Measurements from ENCODE around the gene RGS14. TPM values are rescaled to one million over a fixed set of nuclear protein-coding genes. Genes with fewer than 3 reads are reported as not detected.
A peak's percentile ranks its signal among the peaks of the same experiment; 100 is the strongest.

Gene RGS14
- total RNA-seq, 1 donor = 3.1 TPM

DNA sequence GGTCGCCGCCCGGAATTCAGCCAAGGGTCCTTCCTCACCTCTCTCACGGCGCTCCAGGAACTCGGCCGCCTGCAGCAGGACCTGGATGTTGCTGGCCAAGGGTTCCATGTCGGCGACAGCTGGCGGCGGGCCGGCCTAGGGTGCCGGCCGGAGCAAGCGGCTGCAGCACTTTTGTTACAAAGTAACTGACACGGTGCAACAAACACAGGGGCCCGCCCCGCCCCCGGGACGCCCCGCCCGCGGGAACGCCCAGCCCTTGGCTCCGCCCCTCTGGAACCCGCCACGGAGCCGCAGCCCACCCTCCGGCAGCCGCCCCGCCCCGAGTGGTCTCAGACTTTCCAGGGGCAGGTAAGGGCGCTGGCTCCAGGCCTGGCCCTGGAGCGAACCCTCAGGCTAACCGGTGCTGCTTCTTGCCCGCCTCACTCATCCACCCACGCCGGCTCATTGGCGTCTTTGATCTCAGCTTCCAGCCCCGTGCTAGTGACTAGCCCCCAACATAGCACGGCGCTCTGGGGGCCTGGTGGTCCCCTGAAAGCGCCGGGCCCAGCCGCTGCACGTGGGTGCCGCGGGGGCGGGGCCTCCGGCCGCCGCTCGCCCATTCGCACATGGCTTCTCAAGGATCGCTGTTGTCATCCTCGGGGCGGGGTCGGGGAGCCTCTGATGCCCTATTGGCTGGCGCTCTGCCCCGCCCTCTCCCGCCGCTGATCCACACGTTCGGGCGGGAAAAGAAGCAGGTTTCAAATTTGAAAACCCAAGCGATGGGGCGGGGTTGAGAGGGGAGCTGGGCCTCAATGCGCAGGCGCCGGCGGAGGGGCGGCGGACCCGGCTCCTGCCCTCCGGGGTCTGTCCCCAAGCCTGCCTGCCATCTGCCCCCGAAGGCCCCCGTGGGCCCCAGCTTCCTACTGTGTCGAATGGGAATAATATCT, 45.7 kb upstream of the RGS14 start, which contains the start of gene MXD3:
TSS of gene MXD3 (minus strand) at position 176 of the 926 bp plus-strand sequence. CDS start at position 108, 68 bp downstream.
- H3K4me3 ChIP-seq (ENCODE audit: low read depth, low read length) = peak within 1 kb of the TSS; percentile 77
- TF ChIP-seq, protein P1, sequence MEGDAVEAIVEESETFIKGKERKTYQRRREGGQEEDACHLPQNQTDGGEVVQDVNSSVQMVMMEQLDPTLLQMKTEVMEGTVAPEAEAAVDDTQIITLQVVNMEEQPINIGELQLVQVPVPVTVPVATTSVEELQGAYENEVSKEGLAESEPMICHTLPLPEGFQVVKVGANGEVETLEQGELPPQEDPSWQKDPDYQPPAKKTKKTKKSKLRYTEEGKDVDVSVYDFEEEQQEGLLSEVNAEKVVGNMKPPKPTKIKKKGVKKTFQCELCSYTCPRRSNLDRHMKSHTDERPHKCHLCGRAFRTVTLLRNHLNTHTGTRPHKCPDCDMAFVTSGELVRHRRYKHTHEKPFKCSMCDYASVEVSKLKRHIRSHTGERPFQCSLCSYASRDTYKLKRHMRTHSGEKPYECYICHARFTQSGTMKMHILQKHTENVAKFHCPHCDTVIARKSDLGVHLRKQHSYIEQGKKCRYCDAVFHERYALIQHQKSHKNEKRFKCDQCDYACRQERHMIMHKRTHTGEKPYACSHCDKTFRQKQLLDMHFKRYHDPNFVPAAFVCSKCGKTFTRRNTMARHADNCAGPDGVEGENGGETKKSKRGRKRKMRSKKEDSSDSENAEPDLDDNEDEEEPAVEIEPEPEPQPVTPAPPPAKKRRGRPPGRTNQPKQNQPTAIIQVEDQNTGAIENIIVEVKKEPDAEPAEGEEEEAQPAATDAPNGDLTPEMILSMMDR (IDR thresholded peaks at IDR 0.05; ENCODE audit: insufficient read depth, low read length) = no peak
- DNase-seq (ENCODE audit: low read depth) = peak; percentile 88

DNA sequence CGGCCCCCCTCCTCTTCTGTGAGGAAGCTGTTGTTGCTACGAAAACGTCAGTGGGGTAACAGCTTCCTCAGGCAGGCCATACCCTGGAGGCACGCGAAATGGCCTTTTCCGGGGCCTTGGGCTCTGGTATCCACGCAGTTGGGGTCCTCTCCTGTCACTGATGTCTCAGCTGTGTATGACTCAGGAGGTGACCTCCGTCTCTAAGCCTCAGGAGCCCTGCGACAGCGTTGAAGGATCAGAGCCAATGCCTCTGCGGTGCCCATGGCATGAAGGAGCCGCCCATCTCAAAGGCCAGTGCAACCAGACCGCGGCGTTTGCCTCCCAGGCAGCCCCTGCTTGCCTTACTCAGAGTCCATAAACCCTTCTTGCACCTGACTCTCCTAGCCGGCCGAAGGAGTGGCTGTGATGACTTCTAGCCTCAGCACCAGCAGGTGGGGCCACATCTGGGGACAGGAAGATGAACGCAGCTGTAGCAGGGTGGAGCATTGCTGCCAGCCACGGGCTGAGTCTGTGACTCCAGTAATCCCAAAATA, 45.0 kb upstream of the RGS14 start:
- DNase-seq (ENCODE audit: low read depth) = no peak
- TF ChIP-seq, protein P1 (IDR thresholded peaks at IDR 0.05; ENCODE audit: insufficient read depth, low read length) = no peak
- H3K4me3 ChIP-seq (ENCODE audit: low read depth, low read length) = peak overlapping the region; percentile 38

DNA sequence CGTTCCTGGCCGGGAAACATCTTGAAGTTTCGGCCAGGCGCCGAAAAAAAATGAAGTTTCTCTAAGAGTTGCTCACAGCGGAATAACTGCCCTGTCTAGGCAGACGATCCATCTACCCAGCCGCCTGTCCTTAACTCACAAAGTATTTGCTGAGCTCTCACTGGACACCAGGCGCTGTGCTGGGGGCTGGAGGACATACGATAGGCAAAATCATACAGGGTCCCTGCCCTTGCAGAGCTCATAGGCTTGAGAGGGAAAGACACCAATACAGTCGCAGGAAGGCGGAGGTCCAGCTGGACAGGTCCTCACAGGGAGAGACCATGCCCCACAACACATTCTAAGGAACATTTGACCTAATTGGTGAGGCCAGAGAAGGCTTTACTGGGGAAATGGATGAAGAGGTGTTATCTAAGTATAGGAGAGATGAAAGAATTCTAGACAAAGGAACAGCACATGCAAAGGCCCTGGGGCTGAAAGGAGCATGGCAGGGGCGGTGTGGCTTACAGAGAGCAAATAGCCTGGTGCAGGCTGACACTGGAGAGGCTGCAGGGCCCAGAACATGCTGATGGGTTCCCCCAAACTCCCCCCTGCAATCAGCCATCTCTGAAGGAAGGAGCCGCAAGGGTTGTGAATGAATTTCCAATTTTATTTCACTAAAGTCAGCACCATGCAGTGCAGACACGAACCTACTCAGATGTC, 44.0 kb upstream of the RGS14 start:
- no peak overlapping the region for H3K4me3 ChIP-seq (ENCODE audit: low read depth, low read length)
- DNase-seq (ENCODE audit: low read depth) = no peak
- TF ChIP-seq, protein P1 (IDR thresholded peaks at IDR 0.05; ENCODE audit: insufficient read depth, low read length) = no peak

- H3K4me3 ChIP-seq (ENCODE audit: low read depth, low read length) = no peak overlapping the region
- DNase-seq (ENCODE audit: low read depth) = no peak
- TF ChIP-seq, protein P1 (IDR thresholded peaks at IDR 0.05; ENCODE audit: insufficient read depth, low read length) = no peak
Observed at GRCh38 chr5:177314376-177315342, 43.1 kb upstream of the RGS14 start.

DNA sequence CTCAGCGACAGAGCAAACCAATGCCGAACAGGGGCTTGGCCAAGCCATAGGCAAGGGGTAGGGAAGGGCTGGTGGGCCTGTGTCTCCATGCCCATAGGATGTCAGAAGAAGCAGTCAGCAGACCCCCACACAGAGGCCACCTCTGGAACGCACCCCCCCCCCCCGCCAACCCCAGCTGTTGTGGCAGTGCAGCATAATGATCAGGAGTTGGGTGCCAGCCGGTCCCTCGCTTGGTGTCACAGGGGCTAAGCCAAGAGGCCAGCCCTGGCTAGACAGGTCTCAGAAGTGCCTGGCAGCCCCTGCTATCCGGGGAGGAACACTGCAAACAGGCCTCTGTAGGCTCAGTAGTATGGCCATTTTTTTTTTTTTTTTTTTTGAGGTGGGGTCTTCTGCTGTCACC, 42.3 kb upstream of the RGS14 start:
- no peak for DNase-seq (ENCODE audit: low read depth)
- H3K4me3 ChIP-seq (ENCODE audit: low read depth, low read length) = no peak overlapping the region
- TF ChIP-seq, protein P1 (IDR thresholded peaks at IDR 0.05; ENCODE audit: insufficient read depth, low read length) = no peak

GRCh38 chr5:177316005-177316404, 41.7 kb upstream of the RGS14 start:
- H3K4me3 ChIP-seq (ENCODE audit: low read depth, low read length) = no peak overlapping the region
- no peak for DNase-seq (ENCODE audit: low read depth)
- TF ChIP-seq, protein P1 (IDR thresholded peaks at IDR 0.05; ENCODE audit: insufficient read depth, low read length) = no peak
